ENCODE measurements around the gene AZGP1. TPM values are rescaled to one million over a fixed set of nuclear protein-coding genes. Genes with fewer than 3 reads are reported as not detected.

AZGP1 gene
- total and polyA plus RNA-seq, 2 of the 13 experiments (the other 11 are each of a cell fraction or from before 2014, with no cell fraction given): 93.8 to 229 TPM

DNA sequence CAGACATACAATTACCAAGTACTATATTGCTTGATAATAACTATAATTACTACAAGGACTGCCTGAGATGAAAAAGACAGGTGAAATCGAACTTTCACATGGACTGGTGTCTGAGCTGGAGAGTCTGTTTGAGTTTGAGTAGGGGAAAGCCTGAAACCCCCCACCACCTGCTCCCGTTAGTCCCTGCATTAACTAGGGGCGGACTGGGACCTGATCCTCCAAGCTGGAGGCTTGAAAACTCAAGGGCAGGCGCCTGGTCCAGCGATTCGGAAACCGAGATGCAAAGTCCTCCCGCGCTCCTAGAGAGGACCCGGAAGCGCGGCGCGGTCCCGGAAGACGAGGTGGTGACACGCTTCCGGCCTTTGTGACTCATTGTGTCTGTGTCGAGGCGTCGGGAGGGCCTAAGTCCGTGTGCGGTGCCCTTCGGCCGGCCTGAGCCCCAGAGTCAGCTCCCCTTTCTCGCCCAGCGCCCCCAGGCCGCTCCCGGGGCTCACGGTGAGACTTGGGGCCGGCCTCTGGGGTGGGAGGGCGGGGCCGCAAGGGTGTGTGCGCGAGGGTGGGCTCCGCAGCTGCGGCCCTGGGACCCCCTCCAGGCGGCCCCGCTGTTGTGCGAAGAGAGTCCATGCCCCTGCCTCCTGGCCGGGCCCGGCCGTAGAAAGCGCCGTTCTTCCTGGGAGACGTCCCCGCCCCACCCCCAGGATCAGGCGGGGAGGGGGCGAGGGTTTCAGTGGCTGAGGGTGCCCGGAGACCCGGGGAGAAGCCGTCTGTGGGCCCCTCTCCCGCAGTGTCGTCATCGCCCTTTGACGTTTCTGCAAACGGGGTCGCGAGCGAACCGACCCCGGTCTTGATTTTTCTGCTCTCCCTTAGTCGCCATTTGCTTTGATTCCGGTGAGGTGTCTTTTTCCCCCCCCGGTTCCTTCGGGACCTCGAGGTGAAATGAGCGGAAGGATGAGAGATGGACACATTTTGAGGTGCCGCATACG lies 39.7 kb upstream of the AZGP1 start, which contains the start of gene ZKSCAN1 (continued):
- no peak for TF ChIP-seq NR2F2 (IDR thresholded peaks at IDR 0.05; ENCODE audit: borderline replicate concordance, low read depth)
- peak; percentile 57; the same call in 1 of the 2 replicates for TF ChIP-seq SP4 (CRISPR knock-in tag; IDR thresholded peaks at IDR 0.05)
- no peak; a peak in 1 of 4 replicates for TF ChIP-seq NR2F1 (CRISPR knock-in tag; IDR thresholded peaks at IDR 0.05)
- TF ChIP-seq KMT2B (CRISPR knock-in tag; IDR thresholded peaks at IDR 0.05): peak; percentile 89
- TF ChIP-seq, protein P1, sequence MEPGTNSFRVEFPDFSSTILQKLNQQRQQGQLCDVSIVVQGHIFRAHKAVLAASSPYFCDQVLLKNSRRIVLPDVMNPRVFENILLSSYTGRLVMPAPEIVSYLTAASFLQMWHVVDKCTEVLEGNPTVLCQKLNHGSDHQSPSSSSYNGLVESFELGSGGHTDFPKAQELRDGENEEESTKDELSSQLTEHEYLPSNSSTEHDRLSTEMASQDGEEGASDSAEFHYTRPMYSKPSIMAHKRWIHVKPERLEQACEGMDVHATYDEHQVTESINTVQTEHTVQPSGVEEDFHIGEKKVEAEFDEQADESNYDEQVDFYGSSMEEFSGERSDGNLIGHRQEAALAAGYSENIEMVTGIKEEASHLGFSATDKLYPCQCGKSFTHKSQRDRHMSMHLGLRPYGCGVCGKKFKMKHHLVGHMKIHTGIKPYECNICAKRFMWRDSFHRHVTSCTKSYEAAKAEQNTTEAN (CRISPR knock-in tag; conservative IDR thresholded peaks at IDR 0.05): 0 out of 2 replicates have a peak, but pooled peaks have one; percentile 52
- TF ChIP-seq ZNF234 (CRISPR knock-in tag; conservative IDR thresholded peaks at IDR 0.05): no peak
- TF ChIP-seq POGZ (CRISPR knock-in tag; IDR thresholded peaks at IDR 0.05): peak; percentile 60; the same call in 1 of the 2 replicates
- 0 out of 2 replicates have a peak, but pooled peaks have one; percentile 76 for TF ChIP-seq ELF4 (CRISPR knock-in tag; IDR thresholded peaks at IDR 0.05; ENCODE audit: borderline replicate concordance)
- no peak for TF ChIP-seq SOX6 (IDR thresholded peaks at IDR 0.05)
- peak; percentile 78 for TF ChIP-seq SOX6 (CRISPR knock-in tag; IDR thresholded peaks at IDR 0.05)
- no peak for TF ChIP-seq AKAP8 (CRISPR knock-in tag; IDR thresholded peaks at IDR 0.05)
- TF ChIP-seq, protein P2, sequence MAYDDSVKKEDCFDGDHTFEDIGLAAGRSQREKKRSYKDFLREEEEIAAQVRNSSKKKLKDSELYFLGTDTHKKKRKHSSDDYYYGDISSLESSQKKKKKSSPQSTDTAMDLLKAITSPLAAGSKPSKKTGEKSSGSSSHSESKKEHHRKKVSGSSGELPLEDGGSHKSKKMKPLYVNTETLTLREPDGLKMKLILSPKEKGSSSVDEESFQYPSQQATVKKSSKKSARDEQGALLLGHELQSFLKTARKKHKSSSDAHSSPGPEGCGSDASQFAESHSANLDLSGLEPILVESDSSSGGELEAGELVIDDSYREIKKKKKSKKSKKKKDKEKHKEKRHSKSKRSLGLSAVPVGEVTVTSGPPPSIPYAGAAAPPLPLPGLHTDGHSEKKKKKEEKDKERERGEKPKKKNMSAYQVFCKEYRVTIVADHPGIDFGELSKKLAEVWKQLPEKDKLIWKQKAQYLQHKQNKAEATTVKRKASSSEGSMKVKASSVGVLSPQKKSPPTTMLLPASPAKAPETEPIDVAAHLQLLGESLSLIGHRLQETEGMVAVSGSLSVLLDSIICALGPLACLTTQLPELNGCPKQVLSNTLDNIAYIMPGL (CRISPR knock-in tag; IDR thresholded peaks at IDR 0.05; ENCODE audit: borderline replicate concordance in 1 of 2, low read depth in 1 of 2): peak; percentile 63 to 64
- peak; percentile 94 for TF ChIP-seq KAT8 (CRISPR knock-in tag; IDR thresholded peaks at IDR 0.05)
- TF ChIP-seq, protein P3, sequence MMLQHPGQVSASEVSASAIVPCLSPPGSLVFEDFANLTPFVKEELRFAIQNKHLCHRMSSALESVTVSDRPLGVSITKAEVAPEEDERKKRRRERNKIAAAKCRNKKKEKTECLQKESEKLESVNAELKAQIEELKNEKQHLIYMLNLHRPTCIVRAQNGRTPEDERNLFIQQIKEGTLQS (CRISPR knock-in tag; IDR thresholded peaks at IDR 0.05): peak; percentile 69; the same call in 1 of the 2 replicates
- no peak for TF ChIP-seq ZNF780A (CRISPR knock-in tag; IDR thresholded peaks at IDR 0.05)
- no peak for TF ChIP-seq GZF1 (CRISPR knock-in tag; IDR thresholded peaks at IDR 0.05)
- TF ChIP-seq YEATS4 (CRISPR knock-in tag; IDR thresholded peaks at IDR 0.05; ENCODE audit: borderline replicate concordance): peak; percentile 84; the same call in 1 of the 2 replicates
- TF ChIP-seq, protein P4, sequence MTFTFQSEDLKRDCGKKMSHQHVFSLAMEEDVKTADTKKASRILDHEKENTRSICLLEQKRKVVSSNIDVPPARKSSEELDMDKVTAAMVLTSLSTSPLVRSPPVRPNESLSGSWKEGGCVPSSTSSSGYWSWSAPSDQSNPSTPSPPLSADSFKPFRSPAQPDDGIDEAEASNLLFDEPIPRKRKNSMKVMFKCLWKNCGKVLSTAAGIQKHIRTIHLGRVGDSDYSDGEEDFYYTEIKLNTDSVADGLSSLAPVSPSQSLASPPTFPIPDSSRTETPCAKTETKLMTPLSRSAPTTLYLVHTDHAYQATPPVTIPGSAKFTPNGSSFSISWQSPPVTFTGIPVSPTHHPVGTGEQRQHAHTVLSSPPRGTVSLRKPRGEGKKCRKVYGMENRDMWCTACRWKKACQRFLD (CRISPR knock-in tag; IDR thresholded peaks at IDR 0.05; ENCODE audit: borderline replicate concordance): no peak; the same call in 1 of the 2 replicates

All from HepG2 (cell line).